SH-SY5Y (cell line): ENCODE results near the gene MEAK7.

Experiments
- GATA2 ChIP-seq: IDR thresholded peaks from 2 replicates; pipeline ENCODE4 v1.6.1; 2011; ENCODE audit warnings: mild to moderate bottlenecking, low read depth, low read length
- GATA3 ChIP-seq: IDR thresholded peaks from 2 replicates; pipeline ENCODE4 v1.6.1; 2011; ENCODE audit warnings: low read depth, mild to moderate bottlenecking, low read length, moderate library complexity

DNA sequence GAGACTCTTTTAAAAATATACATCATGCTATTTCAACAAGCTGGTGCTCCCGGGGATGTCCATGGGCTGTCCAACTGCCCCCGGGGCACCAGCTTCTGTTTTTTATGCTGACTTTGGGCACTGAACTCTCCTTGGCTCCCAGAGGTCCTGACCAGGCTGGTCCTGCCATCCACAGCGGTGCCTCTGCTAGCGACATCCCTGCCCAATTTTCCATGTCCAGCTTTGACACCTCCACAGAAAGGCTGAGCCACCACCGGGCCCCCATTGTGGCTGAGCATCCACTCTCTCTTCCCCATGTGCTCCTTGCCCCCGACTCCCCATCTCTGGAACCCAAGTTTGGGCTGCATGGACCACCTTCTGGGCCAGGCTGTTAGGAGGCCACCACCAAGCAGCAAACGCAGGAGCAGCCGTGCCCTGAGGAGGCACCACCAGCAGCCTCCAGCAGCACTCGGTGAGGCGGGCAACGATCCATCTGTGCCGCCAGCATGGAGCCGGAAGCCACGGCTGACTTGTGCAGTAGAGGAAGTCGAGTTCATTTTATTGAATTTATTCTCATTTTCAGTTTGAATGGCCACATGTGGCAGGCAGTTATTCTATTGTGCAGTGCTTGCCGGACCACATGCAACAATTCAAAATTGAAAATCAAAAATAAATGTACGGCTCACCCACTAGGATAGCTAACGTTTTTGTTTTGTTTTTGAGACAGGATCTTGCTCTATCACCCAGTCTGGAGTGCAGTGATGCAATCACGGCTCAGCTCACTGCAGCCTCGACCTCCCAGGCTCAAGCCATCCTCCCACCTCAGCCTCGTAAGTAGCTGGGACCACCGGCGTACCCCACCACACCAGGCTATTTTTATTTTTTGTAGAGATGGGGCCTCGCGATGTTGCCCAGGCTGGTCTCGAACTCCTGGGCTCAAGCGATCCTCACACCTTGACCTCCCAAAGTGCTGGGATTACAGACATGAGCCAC, 2.8 kb upstream of the MEAK7 start:
- TF ChIP-seq GATA2 (no peak), GATA3 (no peak)
